NCI-H1436 (cell line): Measurements from ENCODE around the gene RAPGEF1.

ENCODE experiments used
- DNase-seq: peaks from one replicate; lab custom pipeline; 2025; lab: John Stamatoyannopoulos, UW

RAPGEF1 gene

GRCh38 chr9:131625508-131625787 lies 114.4 kb downstream of the RAPGEF1 start:
- DNase-seq = no peak

GRCh38 chr9:131624636-131625507 lies 115.0 kb downstream of the RAPGEF1 start:
- no peak for DNase-seq

GRCh38 chr9:131623655-131624330 lies 116.1 kb downstream of the RAPGEF1 start:
- DNase-seq = no peak

GRCh38 chr9:131622523-131622922 lies 117.4 kb downstream of the RAPGEF1 start:
- no peak for DNase-seq

GRCh38 chr9:131621551-131622358 lies 118.1 kb downstream of the RAPGEF1 start:
- DNase-seq = no peak

GRCh38 chr9:131620764-131621520 lies 118.9 kb downstream of the RAPGEF1 start:
- DNase-seq = no peak

- no peak for DNase-seq
These were observed 120.2 kb downstream of the RAPGEF1 start for GRCh38 chr9:131619680-131620079.

- DNase-seq = no peak
These were observed 121.1 kb downstream of the RAPGEF1 start for GRCh38 chr9:131618785-131619184.

GRCh38 chr9:131618071-131618479 lies 121.8 kb downstream of the RAPGEF1 start:
- peak; percentile 27 for DNase-seq

- DNase-seq = no peak
These were observed 122.3 kb downstream of the RAPGEF1 start for GRCh38 chr9:131617611-131618010.

GRCh38 chr9:131616983-131617604 lies 122.8 kb downstream of the RAPGEF1 start:
- DNase-seq = no peak

- no peak for DNase-seq
These were observed 125.4 kb downstream of the RAPGEF1 start for GRCh38 chr9:131614340-131614915.

- no peak for DNase-seq
These were observed 126.0 kb downstream of the RAPGEF1 start for GRCh38 chr9:131613921-131614320.

GRCh38 chr9:131612851-131613250 lies 127.0 kb downstream of the RAPGEF1 start:
- DNase-seq = no peak

- no peak for DNase-seq
These were observed 128.1 kb downstream of the RAPGEF1 start for GRCh38 chr9:131611586-131612315.

GRCh38 chr9:131610231-131610761 lies 129.6 kb downstream of the RAPGEF1 start:
- no peak for DNase-seq

- no peak for DNase-seq
These were observed 130.6 kb downstream of the RAPGEF1 start for GRCh38 chr9:131609099-131609830.

GRCh38 chr9:131608493-131609037 lies 131.3 kb downstream of the RAPGEF1 start:
- no peak for DNase-seq

GRCh38 chr9:131607591-131607990 lies 132.3 kb downstream of the RAPGEF1 start:
- DNase-seq = no peak
